ENCODE results near the gene PCDHGB5.
"Not testable (repeated sequence)": the region's sequence is repeated elsewhere in the genome, so short reads cannot be mapped to it uniquely, and the experiment has no call there.

PCDHGB5 gene

DNA sequence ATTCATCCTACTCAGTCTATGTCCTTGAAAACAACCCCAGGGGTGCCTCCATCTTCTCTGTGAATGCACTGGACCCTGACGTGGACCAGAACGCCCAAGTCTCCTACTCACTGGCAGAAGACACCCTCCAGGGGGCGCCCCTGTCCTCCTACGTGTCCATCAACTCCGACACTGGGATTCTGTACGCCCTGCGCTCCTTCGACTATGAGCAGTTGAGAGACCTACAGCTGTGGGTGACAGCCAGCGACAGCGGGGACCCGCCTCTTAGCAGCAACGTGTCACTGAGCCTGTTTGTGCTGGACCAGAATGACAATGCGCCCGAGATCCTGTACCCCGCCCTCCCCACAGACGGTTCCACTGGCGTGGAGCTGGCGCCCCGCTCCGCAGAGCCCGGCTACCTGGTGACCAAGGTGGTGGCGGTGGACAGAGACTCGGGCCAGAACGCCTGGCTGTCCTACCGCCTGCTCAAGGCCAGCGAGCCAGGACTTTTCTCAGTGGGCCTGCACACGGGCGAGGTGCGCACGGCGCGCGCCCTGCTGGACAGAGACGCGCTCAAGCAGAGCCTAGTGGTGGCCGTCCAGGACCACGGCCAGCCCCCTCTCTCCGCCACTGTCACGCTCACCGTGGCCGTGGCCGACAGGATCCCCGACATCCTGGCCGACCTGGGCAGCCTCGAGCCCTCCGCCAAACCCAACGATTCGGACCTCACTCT lies 22.1 kb upstream of the PCDHGB5 start:
- not testable (repeated sequence) for DNase-seq (ENCODE audit: low read depth, low spot score)

DNA sequence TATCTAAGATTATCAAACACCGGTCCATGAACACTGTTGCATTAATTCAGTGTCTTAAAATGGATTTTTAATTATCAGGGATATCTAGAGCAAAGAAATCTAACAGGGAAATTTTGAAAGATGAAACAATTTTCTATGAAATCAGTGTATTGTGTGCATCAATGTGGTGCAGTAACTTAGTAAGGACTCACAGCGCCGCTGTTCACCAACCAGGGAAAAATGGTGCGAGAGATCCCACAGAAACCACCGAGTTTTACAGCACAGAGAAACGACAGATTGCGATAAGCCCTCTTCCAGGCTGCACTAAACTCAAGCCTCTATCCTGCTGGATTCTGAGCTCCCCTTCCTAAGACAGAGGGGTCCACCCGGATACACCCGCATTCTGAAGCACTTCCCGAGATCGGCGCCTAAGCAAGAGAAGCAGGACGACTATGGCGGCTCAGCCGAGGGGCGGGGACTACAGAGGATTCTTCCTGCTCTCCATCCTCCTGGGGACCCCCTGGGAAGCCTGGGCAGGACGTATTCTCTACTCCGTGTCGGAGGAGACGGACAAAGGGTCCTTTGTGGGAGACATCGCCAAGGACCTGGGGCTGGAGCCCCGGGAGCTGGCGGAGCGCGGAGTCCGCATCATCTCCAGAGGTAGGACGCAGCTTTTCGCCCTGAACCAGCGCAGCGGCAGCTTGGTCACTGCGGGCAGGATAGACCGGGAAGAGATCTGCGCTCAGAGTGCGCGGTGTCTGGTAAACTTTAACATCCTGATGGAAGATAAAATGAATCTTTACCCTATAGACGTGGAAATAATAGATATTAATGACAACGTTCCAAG lies 15.1 kb upstream of the PCDHGB5 start, which contains the start of gene PCDHGA7:
Gene PCDHGA7 (plus strand): TSS at position 274 of the 826 bp plus-strand sequence. CDS start 158 bp downstream, at position 432.
- no peak for DNase-seq (ENCODE audit: low read depth, low spot score)

DNA sequence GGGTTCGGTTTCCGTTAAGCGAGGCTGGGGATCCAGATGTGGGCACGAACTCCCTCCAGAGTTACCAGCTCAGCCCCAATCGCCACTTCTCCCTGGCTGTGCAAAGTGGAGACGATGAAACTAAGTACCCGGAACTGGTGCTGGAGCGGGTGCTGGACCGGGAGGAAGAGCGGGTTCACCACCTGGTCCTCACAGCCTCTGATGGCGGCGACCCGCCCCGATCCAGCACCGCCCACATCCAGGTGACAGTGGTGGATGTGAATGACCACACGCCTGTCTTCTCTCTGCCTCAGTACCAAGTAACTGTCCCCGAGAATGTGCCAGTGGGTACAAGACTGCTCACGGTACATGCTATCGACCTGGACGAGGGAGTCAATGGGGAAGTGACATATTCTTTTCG lies 14.4 kb upstream of the PCDHGB5 start:
- no peak for DNase-seq (ENCODE audit: low read depth, low spot score)

DNA sequence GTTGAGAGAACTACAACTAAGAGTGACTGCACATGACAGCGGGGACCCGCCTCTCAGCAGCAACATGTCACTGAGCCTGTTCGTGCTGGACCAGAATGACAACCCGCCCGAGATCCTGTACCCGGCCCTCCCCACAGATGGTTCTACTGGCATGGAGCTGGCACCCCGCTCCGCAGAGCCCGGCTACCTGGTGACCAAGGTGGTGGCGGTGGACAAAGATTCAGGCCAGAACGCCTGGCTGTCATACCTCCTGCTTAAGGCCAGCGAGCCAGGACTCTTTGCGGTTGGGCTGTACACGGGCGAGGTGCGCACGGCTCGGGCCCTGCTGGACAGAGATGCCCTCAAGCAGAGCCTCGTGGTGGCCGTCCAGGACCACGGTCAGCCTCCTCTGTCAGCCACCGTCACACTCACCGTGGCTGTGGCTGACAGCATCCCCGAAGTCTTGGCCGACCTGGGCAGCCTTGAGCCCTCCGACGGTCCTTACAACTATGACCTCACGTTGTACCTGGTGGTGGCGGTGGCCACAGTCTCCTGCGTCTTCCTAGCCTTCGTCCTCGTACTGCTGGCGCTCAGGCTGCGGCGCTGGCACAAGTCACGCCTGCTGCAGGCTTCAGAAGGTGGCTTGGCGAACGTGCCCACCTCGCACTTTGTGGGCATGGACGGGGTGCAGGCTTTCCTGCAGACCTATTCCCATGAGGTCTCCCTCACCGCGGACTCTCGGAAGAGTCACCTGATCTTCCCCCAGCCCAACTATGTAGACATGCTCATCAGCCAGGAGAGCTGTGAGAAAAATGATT lies 13.1 kb upstream of the PCDHGB5 start:
- no peak for DNase-seq (ENCODE audit: low read depth, low spot score)

DNA sequence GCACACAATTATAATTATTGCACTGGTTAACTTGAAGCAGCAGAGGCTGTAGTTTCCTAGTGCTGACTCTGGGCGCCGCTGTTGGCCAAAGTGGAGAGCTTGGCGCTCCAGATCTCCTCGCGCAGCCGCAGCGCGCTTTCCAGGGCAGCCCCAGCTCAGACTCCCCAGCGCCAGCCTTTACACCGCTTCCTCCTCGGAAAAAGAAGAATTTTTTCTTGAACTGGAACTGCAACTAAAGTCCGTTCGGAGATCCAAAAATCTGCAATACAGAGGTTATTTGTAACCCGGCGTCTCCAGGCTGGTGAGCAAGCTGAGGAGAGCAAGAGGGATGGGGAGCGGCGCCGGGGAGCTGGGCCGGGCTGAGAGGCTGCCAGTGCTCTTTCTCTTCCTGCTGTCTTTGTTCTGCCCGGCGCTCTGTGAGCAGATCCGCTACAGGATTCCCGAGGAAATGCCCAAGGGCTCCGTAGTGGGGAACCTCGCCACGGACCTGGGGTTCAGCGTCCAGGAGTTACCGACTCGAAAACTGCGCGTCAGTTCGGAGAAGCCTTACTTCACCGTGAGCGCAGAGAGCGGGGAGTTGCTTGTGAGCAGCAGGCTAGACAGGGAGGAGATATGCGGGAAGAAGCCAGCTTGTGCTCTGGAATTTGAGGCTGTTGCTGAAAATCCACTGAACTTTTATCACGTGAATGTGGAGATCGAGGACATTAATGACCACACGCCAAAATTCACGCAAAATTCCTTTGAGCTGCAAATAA lies 10.0 kb upstream of the PCDHGB5 start, which contains the start of gene PCDHGB4:
Gene PCDHGB4 (plus strand): TSS at position 142 of the 755 bp plus-strand sequence. CDS start 187 bp downstream, at position 329.
- DNase-seq (ENCODE audit: low read depth, low spot score): not testable (repeated sequence)

DNA sequence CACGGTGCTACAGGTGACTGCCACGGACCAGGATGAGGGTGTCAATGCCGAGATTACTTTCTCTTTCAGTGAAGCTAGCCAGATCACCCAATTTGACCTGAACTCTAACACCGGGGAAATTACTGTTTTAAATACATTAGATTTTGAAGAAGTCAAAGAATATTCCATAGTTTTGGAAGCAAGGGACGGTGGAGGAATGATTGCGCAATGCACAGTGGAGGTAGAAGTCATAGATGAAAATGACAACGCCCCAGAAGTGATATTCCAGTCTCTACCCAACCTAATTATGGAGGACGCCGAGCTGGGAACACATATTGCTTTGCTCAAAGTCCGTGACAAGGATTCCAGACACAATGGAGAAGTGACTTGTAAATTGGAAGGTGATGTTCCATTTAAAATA lies 9.1 kb upstream of the PCDHGB5 start:
- no peak for DNase-seq (ENCODE audit: low read depth, low spot score)

DNA sequence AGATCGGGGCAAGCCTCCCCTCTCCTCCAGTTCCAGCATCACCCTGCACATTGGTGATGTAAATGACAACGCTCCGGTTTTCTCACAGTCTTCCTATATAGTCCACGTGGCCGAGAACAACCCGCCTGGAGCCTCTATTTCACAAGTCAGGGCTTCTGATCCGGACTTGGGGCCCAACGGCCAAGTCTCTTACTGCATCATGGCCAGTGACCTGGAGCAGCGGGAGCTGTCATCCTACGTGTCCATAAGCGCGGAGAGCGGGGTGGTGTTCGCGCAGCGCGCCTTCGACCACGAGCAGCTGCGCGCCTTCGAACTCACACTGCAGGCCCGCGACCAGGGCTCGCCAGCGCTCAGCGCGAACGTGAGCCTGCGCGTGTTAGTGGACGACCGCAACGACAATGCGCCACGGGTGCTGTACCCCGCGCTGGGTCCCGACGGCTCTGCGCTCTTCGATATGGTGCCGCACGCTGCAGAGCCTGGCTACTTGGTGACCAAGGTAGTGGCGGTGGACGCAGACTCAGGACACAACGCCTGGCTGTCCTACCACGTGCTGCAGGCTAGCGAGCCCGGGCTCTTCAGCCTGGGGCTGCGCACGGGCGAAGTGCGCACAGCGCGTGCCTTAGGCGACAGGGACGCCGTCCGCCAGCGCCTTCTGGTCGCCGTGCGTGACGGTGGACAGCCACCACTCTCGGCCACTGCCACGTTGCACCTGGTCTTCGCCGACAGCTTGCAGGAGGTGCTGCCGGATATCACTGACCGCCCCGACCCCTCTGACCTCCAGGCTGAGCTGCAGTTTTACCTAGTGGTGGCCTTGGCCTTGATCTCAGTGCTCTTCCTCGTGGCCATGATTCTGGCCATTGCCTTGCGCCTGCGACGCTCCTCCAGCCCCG lies 8.3 kb upstream of the PCDHGB5 start:
- no peak for DNase-seq (ENCODE audit: low read depth, low spot score)

DNA sequence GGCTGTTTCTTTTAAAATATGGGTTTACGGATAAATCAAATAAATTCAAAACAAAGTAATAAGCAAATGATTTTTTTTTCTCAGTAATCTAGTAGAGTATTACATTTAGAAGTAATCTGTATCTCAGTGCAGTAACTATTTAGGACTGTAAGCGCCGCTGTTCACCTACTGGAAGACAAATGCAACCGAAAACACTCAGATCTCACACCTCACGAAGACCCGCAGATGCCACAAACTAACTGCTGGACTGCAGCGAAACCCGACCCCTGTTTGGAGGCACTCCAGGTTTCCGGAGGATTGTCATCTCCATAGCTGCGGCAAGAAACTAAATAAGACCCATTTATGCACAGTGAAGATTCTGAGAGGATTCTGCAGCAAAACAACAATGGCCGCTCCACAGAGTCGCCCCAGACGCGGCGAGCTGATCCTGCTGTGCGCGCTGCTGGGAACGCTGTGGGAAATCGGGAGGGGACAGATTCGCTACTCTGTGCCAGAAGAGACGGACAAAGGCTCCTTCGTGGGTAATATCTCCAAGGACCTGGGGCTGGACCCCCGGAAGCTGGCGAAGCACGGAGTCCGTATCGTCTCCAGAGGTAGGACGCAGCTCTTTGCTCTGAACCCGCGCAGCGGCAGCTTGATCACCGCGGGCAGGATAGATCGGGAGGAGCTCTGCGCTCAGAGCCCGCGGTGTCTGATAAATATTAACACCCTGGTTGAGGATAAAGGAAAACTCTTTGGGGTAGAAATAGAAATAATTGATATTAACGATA lies 5.1 kb upstream of the PCDHGB5 start, which contains the start of gene PCDHGA8:
Gene PCDHGA8 (plus strand): TSS at position 205 of the 770 bp plus-strand sequence. CDS start 181 bp downstream, at position 386.
- no peak for DNase-seq (ENCODE audit: low read depth, low spot score)

DNA sequence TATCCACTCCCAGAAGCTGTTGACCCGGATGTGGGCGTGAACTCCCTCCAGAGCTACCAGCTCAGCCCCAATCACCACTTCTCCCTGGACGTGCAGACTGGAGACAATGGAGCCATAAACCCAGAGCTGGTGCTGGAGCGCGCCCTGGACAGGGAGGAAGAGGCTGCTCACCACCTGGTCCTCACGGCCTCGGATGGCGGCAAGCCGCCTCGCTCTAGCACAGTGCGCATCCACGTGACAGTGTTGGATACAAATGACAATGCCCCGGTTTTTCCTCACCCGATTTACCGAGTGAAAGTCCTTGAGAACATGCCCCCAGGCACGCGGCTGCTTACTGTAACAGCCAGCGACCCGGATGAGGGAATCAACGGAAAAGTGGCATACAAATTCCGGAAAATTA lies 4.5 kb upstream of the PCDHGB5 start:
- DNase-seq (ENCODE audit: low read depth, low spot score): no peak

DNA sequence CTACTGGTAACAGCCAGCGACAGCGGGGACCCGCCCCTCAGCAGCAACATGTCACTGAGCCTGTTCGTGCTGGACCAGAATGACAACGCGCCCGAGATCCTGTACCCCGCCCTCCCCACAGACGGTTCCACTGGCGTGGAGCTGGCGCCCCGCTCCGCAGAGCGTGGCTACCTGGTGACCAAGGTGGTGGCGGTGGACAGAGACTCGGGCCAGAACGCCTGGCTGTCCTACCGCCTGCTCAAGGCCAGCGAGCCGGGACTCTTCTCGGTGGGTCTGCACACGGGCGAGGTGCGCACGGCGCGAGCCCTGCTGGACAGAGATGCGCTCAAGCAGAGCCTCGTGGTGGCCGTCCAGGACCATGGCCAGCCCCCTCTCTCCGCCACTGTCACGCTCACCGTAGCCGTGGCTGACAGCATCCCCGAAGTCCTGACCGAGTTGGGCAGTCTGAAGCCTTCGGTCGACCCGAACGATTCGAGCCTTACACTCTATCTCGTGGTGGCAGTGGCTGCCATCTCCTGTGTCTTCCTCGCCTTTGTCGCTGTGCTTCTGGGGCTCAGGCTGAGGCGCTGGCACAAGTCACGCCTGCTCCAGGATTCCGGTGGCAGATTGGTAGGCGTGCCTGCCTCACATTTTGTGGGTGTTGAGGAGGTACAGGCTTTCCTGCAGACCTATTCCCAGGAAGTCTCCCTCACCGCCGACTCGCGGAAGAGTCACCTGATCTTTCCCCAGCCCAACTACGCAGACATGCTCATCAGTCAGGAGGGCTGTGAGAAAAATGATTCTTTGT lies 3.2 kb upstream of the PCDHGB5 start:
- DNase-seq (ENCODE audit: low read depth, low spot score): not testable (repeated sequence)

DNA sequence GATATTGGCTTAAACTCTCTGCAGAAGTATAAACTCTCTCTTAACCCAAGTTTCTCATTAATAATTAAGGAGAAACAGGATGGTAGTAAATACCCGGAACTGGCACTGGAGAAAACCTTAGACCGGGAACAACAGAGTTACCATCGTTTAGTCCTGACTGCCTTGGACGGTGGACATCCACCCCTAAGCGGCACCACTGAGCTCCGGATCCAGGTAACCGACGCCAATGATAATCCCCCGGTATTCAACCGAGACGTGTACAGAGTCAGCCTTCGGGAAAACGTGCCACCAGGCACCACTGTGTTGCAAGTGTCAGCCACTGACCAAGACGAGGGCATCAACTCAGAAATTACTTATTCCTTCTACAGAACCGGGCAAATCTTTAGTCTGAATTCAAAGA lies 861 bp downstream of the PCDHGB5 start:
- DNase-seq (ENCODE audit: low read depth, low spot score): no peak

DNA sequence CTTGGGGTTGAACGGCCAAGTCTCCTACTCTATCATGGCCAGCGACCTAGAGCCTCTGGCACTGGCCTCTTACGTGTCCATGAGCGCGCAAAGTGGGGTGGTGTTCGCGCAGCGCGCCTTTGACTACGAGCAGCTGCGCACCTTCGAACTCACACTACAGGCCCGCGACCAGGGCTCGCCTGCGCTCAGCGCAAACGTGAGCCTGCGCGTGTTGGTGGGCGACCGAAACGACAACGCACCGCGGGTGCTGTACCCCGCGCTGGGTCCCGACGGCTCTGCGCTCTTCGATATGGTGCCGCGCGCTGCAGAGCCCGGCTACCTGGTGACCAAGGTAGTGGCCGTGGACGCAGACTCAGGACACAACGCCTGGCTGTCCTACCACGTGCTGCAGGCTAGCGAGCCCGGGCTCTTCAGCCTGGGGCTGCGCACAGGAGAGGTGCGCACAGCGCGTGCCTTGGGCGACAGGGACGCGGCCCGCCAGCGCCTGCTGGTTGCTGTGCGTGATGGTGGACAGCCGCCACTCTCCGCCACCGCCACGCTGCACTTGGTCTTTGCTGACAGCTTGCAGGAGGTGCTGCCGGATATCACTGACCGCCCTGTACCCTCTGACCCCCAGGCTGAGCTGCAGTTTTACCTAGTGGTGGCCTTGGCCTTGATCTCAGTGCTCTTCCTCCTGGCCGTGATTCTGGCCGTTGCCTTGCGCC lies 2.0 kb downstream of the PCDHGB5 start:
- no peak for DNase-seq (ENCODE audit: low read depth, low spot score)

DNA sequence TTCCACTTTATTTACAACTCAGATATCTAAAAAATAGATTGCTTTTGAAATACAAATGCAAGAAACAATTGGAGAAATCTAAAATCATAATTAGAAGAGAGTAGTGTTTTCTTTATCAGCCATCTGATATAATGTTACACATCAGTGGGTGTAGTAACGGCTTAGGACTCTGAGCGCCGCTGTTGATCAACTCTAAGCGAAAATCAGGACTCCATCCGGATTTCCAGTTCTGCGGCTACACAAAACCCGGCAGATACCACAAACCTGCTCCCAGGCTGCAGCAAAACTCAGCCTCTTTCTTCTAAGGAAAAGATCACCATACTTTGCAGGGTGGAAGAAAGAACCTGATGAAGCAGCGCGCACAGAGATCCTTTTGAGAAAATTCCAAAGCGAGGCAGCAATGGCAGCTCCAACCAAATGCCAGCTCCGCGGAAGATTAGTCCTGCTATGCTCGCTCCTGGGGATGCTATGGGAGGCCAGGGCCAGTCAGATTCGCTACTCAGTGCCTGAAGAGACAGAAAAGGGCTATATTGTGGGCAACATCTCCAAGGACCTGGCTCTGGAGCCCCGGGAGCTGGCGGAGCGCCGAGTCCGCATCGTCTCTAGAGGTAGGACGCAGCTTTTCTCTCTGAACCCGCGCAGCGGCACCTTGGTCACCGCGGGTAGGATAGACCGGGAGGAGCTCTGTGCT lies 5.0 kb downstream of the PCDHGB5 start, which contains the start of gene PCDHGA9:
Gene PCDHGA9 (plus strand): TSS at position 226 of the 691 bp plus-strand sequence. CDS start 175 bp downstream, at position 401.
- DNase-seq (ENCODE audit: low read depth, low spot score): no peak

DNA sequence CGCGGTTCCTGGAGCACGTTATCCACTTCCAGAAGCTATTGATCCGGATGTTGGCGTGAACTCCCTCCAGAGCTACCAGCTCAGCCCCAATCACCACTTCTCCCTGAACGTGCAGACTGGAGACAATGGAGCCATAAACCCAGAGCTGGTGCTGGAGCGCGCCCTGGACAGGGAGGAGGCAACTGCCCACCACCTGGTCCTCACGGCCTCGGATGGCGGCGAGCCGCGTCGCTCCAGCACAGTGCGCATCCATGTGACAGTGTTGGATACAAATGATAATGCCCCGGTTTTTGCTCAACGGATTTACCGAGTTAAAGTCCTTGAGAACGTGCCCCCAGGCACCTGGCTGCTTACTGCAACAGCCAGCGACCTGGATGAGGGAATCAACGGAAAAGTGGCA lies 5.6 kb downstream of the PCDHGB5 start:
- DNase-seq (ENCODE audit: low read depth, low spot score): no peak

DNA sequence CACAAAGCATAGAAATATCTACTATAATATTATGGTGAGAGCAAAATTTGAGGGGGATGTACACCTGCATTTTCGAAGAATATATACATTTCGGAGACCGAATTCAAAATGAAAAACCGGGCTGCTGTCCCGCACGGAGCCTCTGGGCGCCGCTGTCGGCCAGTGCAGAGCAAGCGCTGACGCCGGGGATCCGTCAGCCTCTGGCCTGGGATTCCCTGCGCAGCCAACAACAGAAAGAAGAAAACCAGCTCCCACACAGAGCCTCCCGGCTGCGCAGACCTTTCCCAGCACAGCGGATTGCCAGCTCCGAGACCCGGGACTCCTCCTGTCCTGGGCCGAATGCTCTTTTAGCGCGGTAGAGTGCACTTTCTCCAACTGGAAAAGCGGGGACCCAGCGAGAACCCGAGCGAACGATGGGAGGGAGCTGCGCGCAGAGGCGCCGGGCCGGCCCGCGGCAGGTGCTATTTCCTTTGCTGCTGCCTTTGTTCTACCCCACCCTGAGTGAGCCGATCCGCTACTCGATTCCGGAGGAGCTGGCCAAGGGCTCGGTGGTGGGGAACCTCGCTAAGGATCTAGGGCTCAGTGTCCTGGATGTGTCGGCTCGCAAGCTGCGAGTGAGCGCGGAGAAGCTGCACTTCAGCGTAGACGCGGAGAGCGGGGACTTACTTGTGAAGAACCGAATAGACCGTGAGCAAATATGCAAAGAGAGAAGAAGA lies 10.2 kb downstream of the PCDHGB5 start, which contains the start of gene PCDHGB6:
Gene PCDHGB6 (plus strand): TSS at position 232 of the 716 bp plus-strand sequence. CDS start 182 bp downstream, at position 414.
- DNase-seq (ENCODE audit: low read depth, low spot score): not testable (repeated sequence)

Measured in brain pericyte (primary cell).